GM19099 (cell line): ENCODE data around the gene HSFX4.

Source experiments
- POLR2A ChIP-seq: IDR thresholded peaks from 3 replicates; pipeline ENCODE4 v1.6.1; 2011; ENCODE audit warnings: low read depth; ENCODE audit not compliant: insufficient read length; ENCODE audit errors: extremely low read depth

The HSFX4 gene

GRCh38 chrX:149939905-149940673 is 10.7 kb downstream of the HSFX4 start:
- peak; percentile 58 for TF ChIP-seq POLR2A

DNA sequence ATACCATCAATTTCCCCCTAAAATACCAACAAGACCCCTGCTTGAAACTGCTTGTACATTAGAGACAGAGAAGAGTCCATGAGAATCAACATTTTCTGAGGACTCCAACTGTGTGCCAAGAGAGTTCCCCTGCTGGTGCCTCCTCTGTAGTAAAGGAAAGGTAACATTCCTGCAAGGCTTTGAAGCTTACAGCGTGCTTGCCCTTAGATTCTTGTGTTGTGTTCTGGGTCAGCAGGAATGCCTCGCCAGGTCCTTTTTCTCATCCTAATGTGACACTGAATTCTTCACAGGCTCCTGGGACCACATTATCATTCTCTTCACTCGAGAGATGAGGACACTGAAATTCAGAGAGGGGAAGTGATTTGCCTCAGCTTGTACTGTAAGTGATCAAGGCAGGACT is 18.6 kb downstream of the HSFX4 start:
- no peak for TF ChIP-seq POLR2A

- TF ChIP-seq POLR2A: no peak
Measured at GRCh38 chrX:149949743-149950436, 20.5 kb downstream of the HSFX4 start.

DNA sequence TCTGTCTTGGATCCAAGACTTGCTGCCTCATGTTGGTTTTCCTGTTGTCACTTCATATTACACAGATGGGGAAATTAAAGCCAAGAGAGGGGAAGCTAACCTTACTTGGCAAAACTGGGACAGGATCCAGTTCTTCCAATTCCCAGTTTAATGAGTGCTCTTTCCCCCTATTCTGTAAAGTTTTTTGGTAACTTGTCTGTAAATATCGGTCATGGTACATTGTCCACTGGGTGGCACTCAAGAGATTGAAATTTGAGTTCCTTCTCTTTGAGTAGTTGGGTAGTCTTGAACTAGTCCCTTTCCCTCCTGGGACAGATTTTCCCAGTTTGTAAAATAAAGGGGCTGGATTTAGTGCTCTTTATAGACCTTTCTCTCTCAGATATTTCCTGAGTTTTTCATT is 21.3 kb downstream of the HSFX4 start:
- TF ChIP-seq POLR2A: no peak

GRCh38 chrX:149961572-149961971 is 32.2 kb downstream of the HSFX4 start:
- TF ChIP-seq POLR2A: no peak

DNA sequence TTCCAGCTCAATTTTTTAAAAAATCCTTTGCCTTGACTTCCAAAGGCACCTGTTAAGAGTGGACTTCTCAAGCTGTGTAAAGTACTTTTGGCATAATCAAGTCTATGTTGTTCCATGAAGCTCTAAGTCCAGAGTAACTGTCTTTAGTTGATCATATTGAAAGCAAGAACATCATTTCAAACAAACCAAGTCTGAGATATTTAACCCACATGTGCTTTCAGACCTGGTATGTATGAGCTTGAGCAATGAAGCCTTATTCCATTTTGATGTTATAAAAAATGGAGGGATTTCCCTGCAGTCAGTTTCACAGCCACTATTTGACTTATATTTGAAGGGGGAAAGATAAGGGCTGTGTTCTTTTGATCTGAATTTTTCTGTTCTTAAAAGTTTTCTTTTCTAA is 32.6 kb downstream of the HSFX4 start:
- no peak for TF ChIP-seq POLR2A

- no peak for TF ChIP-seq POLR2A
Measured at GRCh38 chrX:149962859-149963757, 33.7 kb downstream of the HSFX4 start.

DNA sequence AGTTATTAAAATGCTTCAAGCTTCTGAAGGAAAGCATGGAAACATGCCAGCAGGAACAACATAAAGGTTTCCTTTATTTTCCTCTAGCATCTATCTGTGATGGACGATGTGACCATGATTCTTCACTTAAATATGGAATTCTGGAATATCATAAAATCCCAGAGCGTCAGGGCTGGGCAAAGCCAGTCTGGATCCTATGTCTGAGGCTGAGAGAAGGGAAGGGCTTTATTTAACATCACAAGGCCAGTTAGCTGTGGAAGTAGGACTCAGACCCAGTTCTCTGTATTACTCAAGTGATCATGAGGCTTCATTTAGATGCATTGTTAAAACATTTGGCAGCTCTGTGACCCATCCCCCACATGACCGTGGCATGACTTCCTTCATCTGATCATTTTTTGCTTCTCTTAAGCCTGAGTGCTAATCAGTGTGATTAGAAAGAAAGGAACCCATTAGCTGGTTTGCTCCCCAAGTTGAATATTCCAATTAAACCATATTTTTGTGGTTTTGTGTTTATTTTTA is 49.8 kb downstream of the HSFX4 start:
- TF ChIP-seq POLR2A: no peak
